ENCODE results near the gene PDLIM7.

GRCh38 chr5:177496070-177496726 lies 1.2 kb downstream of the PDLIM7 start:
- TF ChIP-seq, protein P1, sequence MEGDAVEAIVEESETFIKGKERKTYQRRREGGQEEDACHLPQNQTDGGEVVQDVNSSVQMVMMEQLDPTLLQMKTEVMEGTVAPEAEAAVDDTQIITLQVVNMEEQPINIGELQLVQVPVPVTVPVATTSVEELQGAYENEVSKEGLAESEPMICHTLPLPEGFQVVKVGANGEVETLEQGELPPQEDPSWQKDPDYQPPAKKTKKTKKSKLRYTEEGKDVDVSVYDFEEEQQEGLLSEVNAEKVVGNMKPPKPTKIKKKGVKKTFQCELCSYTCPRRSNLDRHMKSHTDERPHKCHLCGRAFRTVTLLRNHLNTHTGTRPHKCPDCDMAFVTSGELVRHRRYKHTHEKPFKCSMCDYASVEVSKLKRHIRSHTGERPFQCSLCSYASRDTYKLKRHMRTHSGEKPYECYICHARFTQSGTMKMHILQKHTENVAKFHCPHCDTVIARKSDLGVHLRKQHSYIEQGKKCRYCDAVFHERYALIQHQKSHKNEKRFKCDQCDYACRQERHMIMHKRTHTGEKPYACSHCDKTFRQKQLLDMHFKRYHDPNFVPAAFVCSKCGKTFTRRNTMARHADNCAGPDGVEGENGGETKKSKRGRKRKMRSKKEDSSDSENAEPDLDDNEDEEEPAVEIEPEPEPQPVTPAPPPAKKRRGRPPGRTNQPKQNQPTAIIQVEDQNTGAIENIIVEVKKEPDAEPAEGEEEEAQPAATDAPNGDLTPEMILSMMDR (IDR thresholded peaks at IDR 0.05): peak in 1 of 2 donors; percentile 17
- TF ChIP-seq POLR2AphosphoS5 (IDR thresholded peaks at IDR 0.05) (no peak), POLR2A (IDR thresholded peaks at IDR 0.05) (no peak), EP300 (IDR thresholded peaks at IDR 0.05) (no peak)
